SJSA1 (cell line): Measurements from ENCODE around the gene AFF3. TPM values are rescaled to one million over a fixed set of nuclear protein-coding genes. Genes with fewer than 3 reads are reported as not detected.

Experiments
- DNase-seq, 2 experiments: peaks; one replicate each; pipeline ENCODE4 v3.0.0-alpha.2; 2015 to 2020; ENCODE audit warnings: low spot score in 2 of 2, low read depth in 1 of 2
- H3K27ac ChIP-seq: fragments of 250-450 bp; sonication (Bioruptor Pico); 2 replicates; pipeline ENCODE4 v1.5.1; 2020; ENCODE audit warnings: mild to moderate bottlenecking, moderate library complexity
- H3K27me3 ChIP-seq: fragments of 250-450 bp; sonication (Bioruptor Pico); replicated peaks from 2 replicates; pipeline ENCODE4 v1.5.1; 2020; ENCODE audit warnings: mild to moderate bottlenecking, moderate library complexity
- H3K36me3 ChIP-seq: fragments of 250-450 bp; sonication (Bioruptor Pico); 2 replicates; pipeline ENCODE4 v1.5.1; 2020; ENCODE audit warnings: mild to moderate bottlenecking
- H3K4me1 ChIP-seq: fragments of 250-450 bp; sonication (Bioruptor Pico); replicated peaks from 2 replicates; pipeline ENCODE4 v1.6.1; 2021; ENCODE audit warnings: mild to moderate bottlenecking
- H3K4me3 ChIP-seq: fragments of 250-450 bp; sonication (Bioruptor Pico); 2 replicates; pipeline ENCODE4 v1.5.1; 2020; ENCODE audit warnings: mild to moderate bottlenecking
- H3K9me3 ChIP-seq: fragments of 250-450 bp; sonication (Bioruptor Pico); replicated peaks from 2 replicates; pipeline ENCODE4 v1.5.1; 2020; ENCODE audit warnings: mild to moderate bottlenecking
- total RNA-seq: library from RNA; depleted of rRNA; stranded (reverse); fragments of >200 nt; shearing (Covaris generic); gene quantifications from 2 replicates; pipeline ENCODE4 v1.2.3, GENCODE V29; 2014

Gene AFF3
- total RNA-seq, 1 experiment from 2014 or later = 0.18 TPM

GRCh38 chr2:99571533-99571932 lies 570.9 kb downstream of the AFF3 start:
- H3K36me3 ChIP-seq = no peaks in the 10 kb centered on the region
- no peak overlapping the region for H3K27ac ChIP-seq
- no peaks in the 10 kb centered on the region for H3K4me1 ChIP-seq
- H3K4me3 ChIP-seq = no peak overlapping the region
- no peaks in the 10 kb centered on the region for H3K9me3 ChIP-seq
- no peaks in the 10 kb centered on the region for H3K27me3 ChIP-seq
- no peak for DNase-seq

GRCh38 chr2:99571021-99571420 lies 571.4 kb downstream of the AFF3 start:
- Histone ChIP-seq H3K36me3 (no peaks in the 10 kb centered on the region), H3K27ac (no peak overlapping the region), H3K27me3 (no peaks in the 10 kb centered on the region), H3K9me3 (no peaks in the 10 kb centered on the region), H3K4me3 (no peak overlapping the region), H3K4me1 (no peaks in the 10 kb centered on the region)
- DNase-seq = no peak

GRCh38 chr2:99569386-99569785 lies 573.0 kb downstream of the AFF3 start:
- Histone ChIP-seq H3K27ac (no peak overlapping the region), H3K36me3 (no peaks in the 10 kb centered on the region), H3K4me1 (no peaks in the 10 kb centered on the region), H3K9me3 (no peaks in the 10 kb centered on the region), H3K27me3 (no peaks in the 10 kb centered on the region), H3K4me3 (no peak overlapping the region)
- DNase-seq = no peak

GRCh38 chr2:99565227-99565626 lies 577.2 kb downstream of the AFF3 start:
- Histone ChIP-seq H3K27me3 (no peaks in the 10 kb centered on the region), H3K27ac (no peak overlapping the region), H3K4me1 (no peaks in the 10 kb centered on the region), H3K9me3 (no peaks in the 10 kb centered on the region), H3K36me3 (no peaks in the 10 kb centered on the region), H3K4me3 (no peak overlapping the region)
- no peak for DNase-seq

GRCh38 chr2:99562516-99562915 lies 579.9 kb downstream of the AFF3 start:
- Histone ChIP-seq H3K27me3 (no peaks in the 10 kb centered on the region), H3K27ac (no peak overlapping the region), H3K9me3 (no peaks in the 10 kb centered on the region), H3K36me3 (no peaks in the 10 kb centered on the region), H3K4me3 (no peak overlapping the region), H3K4me1 (no peaks in the 10 kb centered on the region)
- DNase-seq = no peak

GRCh38 chr2:99561804-99562203 lies 580.6 kb downstream of the AFF3 start:
- H3K9me3 ChIP-seq = no peaks in the 10 kb centered on the region
- H3K27me3 ChIP-seq = no peaks in the 10 kb centered on the region
- H3K36me3 ChIP-seq = no peaks in the 10 kb centered on the region
- H3K4me1 ChIP-seq = no peaks in the 10 kb centered on the region
- no peak overlapping the region for H3K4me3 ChIP-seq
- DNase-seq = no peak
- no peak overlapping the region for H3K27ac ChIP-seq

GRCh38 chr2:99559075-99559662 lies 583.2 kb downstream of the AFF3 start:
- H3K9me3 ChIP-seq = no peaks in the 10 kb centered on the region
- no peak overlapping the region for H3K4me3 ChIP-seq
- no peaks in the 10 kb centered on the region for H3K4me1 ChIP-seq
- H3K36me3 ChIP-seq = no peaks in the 10 kb centered on the region
- H3K27ac ChIP-seq = no peak overlapping the region
- H3K27me3 ChIP-seq = no peaks in the 10 kb centered on the region
- DNase-seq = peak; percentile 52 to 73

- H3K27me3 ChIP-seq = no peaks in the 10 kb centered on the region
- no peak overlapping the region for H3K4me3 ChIP-seq
These were observed 587.0 kb downstream of the AFF3 start for GRCh38 chr2:99555404-99555803.

GRCh38 chr2:99554871-99555270 lies 587.5 kb downstream of the AFF3 start:
- H3K9me3 ChIP-seq = no peaks in the 10 kb centered on the region
- no peaks in the 10 kb centered on the region for H3K4me1 ChIP-seq
- no peak overlapping the region for H3K4me3 ChIP-seq
- H3K27me3 ChIP-seq = no peaks in the 10 kb centered on the region
- DNase-seq = no peak
- H3K36me3 ChIP-seq = no peaks in the 10 kb centered on the region
- H3K27ac ChIP-seq = no peak overlapping the region

More at GRCh38 chr2:99555404-99555803, 587.0 kb downstream of the AFF3 start:
- H3K36me3 ChIP-seq = no peaks in the 10 kb centered on the region
- no peak overlapping the region for H3K27ac ChIP-seq
- no peaks in the 10 kb centered on the region for H3K9me3 ChIP-seq
- no peaks in the 10 kb centered on the region for H3K4me1 ChIP-seq
- no peak for DNase-seq

- H3K4me3 ChIP-seq = no peak overlapping the region
- no peaks in the 10 kb centered on the region for H3K27me3 ChIP-seq
- H3K9me3 ChIP-seq = no peaks in the 10 kb centered on the region
- H3K4me1 ChIP-seq = no peaks in the 10 kb centered on the region
- DNase-seq = no peak
- H3K36me3 ChIP-seq = no peaks in the 10 kb centered on the region
- H3K27ac ChIP-seq = no peak overlapping the region
These were observed 588.2 kb downstream of the AFF3 start for GRCh38 chr2:99554238-99554637.

- Histone ChIP-seq H3K36me3 (no peaks in the 10 kb centered on the region), H3K9me3 (no peaks in the 10 kb centered on the region), H3K4me1 (no peaks in the 10 kb centered on the region), H3K27me3 (no peaks in the 10 kb centered on the region), H3K4me3 (no peak overlapping the region), H3K27ac (no peak overlapping the region)
- no peak for DNase-seq
These were observed 589.9 kb downstream of the AFF3 start for GRCh38 chr2:99552529-99552928.

- H3K27me3 ChIP-seq = no peaks in the 10 kb centered on the region
- H3K27ac ChIP-seq = no peak overlapping the region
- no peaks in the 10 kb centered on the region for H3K36me3 ChIP-seq
- no peak for DNase-seq
- no peak overlapping the region for H3K4me3 ChIP-seq
- H3K4me1 ChIP-seq = no peaks in the 10 kb centered on the region
- no peaks in the 10 kb centered on the region for H3K9me3 ChIP-seq
These were observed 592.0 kb downstream of the AFF3 start for GRCh38 chr2:99550368-99550767.

- H3K27me3 ChIP-seq = no peaks in the 10 kb centered on the region
- no peak overlapping the region for H3K4me3 ChIP-seq
- H3K36me3 ChIP-seq = no peaks in the 10 kb centered on the region
- no peaks in the 10 kb centered on the region for H3K9me3 ChIP-seq
- no peak overlapping the region for H3K27ac ChIP-seq
- H3K4me1 ChIP-seq = no peaks in the 10 kb centered on the region
- no peak for DNase-seq
These were observed 596.8 kb downstream of the AFF3 start for GRCh38 chr2:99545604-99546003.

GRCh38 chr2:99545066-99545465 lies 597.3 kb downstream of the AFF3 start:
- no peaks in the 10 kb centered on the region for H3K9me3 ChIP-seq
- H3K36me3 ChIP-seq = no peaks in the 10 kb centered on the region
- DNase-seq = no peak
- no peak overlapping the region for H3K4me3 ChIP-seq
- no peak overlapping the region for H3K27ac ChIP-seq
- H3K4me1 ChIP-seq = no peaks in the 10 kb centered on the region
- no peaks in the 10 kb centered on the region for H3K27me3 ChIP-seq

- DNase-seq = no peak
- H3K36me3 ChIP-seq = no peaks in the 10 kb centered on the region
- no peak overlapping the region for H3K27ac ChIP-seq
- H3K9me3 ChIP-seq = no peaks in the 10 kb centered on the region
- H3K4me1 ChIP-seq = no peaks in the 10 kb centered on the region
- no peak overlapping the region for H3K4me3 ChIP-seq
- H3K27me3 ChIP-seq = no peaks in the 10 kb centered on the region
These were observed 597.8 kb downstream of the AFF3 start for GRCh38 chr2:99544608-99545007.
